ENCODE measurements around the gene SETD2. TPM values are rescaled to one million over a fixed set of nuclear protein-coding genes. Genes with fewer than 3 reads are reported as not detected.

The SETD2 gene
- total and polyA plus RNA-seq, 2 donors = 22.5 to 95.7 TPM

DNA sequence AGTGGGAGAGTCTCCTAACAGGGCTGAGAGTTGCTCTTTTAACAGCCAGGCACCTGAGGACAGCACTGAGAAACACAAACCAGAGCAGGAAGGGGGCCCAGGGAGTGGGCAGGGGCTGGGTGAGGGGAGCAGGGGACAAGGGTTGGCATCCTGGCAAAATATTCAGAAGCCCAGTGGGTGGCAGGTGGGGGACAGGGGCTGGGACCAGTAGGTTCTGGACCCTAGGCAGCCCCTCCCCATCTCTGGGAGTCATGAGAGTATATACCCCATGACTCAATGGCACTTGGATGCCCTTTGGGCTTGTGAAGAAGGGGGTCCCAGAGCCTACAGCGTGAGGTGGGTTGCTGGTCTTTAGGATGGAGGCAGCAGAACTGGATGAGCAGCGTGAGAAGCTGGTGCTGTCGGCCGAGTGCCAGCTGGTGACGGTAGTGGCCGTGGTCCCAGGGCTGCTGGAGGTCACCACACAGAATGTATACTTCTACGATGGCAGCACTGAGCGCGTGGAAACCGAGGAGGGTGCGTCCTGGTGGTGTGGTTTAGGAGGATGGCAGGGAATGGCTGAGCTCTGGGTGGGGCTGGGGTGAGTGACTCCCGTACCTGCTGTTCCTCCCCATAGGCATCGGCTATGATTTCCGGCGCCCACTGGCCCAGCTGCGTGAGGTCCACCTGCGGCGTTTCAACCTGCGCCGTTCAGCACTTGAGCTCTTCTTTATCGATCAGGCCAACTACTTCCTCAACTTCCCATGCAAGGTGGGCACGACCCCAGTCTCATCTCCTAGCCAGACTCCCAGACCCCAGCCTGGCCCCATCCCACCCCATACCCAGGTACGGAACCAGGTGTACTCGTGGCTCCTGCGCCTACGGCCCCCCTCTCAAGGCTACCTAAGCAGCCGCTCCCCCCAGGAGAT is 160.2 kb downstream of the SETD2 start:
- Histone ChIP-seq H3K36me3 (ENCODE audit: insufficient read depth) (no peaks in the 10 kb centered on the region), H3K4me3 (ENCODE audit: low read depth, low read length) (no peak overlapping the region), H3K4me1 (ENCODE audit: insufficient read depth) (no peaks in the 10 kb centered on the region), H3K27ac (ENCODE audit: low read depth) (no peak overlapping the region)
- 95% methylated on average over 27 of the region's 27 CpGs for WGBS
- no peak for DNase-seq (ENCODE audit: extremely low spot score)

DNA sequence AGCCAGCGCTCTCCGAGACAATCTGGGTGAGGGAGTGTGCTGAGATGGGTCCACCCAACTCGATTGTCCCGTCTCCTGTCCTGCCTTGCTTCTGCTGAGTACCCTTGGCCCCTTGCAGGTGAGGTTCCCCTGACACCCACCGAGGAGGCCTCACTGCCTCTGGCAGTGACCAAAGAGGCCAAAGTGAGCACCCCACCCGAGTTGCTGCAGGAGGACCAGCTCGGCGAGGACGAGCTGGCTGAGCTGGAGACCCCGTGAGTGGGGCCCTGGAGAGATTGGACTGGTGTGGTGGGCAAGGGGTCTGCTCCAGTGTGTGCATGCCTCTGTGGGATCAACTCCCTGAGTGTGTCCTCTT is 160.9 kb downstream of the SETD2 start:
- Histone ChIP-seq H3K27ac (ENCODE audit: low read depth) (no peak overlapping the region), H3K4me3 (ENCODE audit: low read depth, low read length) (no peak overlapping the region), H3K4me1 (ENCODE audit: insufficient read depth) (no peaks in the 10 kb centered on the region), H3K36me3 (ENCODE audit: insufficient read depth) (no peaks in the 10 kb centered on the region)
- DNase-seq (ENCODE audit: extremely low spot score) = no peak
- WGBS = 87% methylated on average over 10 of the region's 10 CpGs

DNA sequence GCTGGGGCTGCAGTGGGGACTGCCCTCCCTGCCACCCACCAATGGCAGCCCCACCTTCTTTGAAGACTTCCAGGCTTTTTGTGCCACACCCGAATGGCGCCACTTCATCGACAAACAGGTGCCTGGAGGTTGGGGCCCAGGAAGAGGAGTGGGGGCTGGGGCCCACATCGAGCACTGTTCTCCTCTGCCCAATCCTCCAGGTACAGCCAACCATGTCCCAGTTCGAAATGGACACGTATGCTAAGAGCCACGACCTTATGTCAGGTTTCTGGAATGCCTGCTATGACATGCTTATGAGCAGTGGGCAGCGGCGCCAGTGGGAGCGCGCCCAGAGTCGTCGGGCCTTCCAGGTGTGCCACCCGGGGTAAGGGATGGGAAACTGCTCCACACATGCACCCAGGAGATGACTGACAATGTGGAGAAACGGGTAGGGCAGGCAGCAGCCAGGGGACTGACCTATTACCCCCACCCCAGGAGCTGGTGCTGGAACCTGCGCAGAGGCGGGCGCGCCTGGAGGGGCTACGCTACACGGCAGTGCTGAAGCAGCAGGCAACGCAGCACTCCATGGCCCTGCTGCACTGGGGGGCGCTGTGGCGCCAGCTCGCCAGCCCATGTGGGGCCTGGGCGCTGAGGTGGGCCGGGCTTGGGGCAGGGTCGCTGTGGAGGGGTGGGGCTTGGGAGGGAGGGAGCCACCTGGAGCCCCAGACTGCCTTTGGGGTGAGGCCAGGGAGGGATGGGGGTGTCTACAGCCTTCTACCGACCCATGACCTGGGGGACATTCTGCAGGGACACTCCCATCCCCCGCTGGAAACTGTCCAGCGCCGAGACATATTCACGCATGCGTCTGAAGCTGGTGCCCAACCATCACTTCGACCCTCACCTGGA is 161.5 kb downstream of the SETD2 start:
- no peak for DNase-seq (ENCODE audit: extremely low spot score)

DNA sequence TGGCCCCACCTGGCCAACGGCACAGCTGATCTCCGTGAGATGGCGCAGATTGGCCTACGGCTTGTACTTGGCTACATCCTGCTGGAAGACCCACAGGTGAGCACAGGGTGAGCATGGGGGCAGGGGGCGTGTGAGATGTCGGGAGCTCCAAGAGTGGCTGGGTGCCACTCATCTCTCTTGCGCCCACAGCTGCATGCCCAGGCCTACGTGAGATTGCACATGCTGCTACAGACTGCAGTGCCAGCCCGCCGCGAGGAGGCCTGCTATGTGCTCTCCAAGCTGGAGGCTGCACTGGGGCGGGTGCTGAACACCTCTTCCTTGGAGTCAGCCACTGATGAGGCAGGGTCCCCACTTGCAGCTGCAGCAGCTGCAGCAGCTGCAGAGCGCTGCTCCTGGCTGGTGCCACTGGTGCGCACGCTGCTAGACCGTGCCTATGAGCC is 162.2 kb downstream of the SETD2 start:
- 93% methylated on average over 16 of the region's 16 CpGs for WGBS
- Histone ChIP-seq H3K4me3 (ENCODE audit: low read depth, low read length) (no peak overlapping the region), H3K36me3 (ENCODE audit: insufficient read depth) (no peaks in the 10 kb centered on the region), H3K27ac (ENCODE audit: low read depth) (no peak overlapping the region), H3K4me1 (ENCODE audit: insufficient read depth) (no peaks in the 10 kb centered on the region)
- no peak for DNase-seq (ENCODE audit: extremely low spot score)

More for the DNA sequence above, 161.5 kb downstream of the SETD2 start:
- WGBS = 80% methylated on average over 35 of the region's 35 CpGs
- Histone ChIP-seq H3K4me1 (ENCODE audit: insufficient read depth) (no peaks in the 10 kb centered on the region), H3K36me3 (ENCODE audit: insufficient read depth) (no peaks in the 10 kb centered on the region), H3K27ac (ENCODE audit: low read depth) (no peak overlapping the region), H3K4me3 (ENCODE audit: low read depth, low read length) (no peak overlapping the region)

DNA sequence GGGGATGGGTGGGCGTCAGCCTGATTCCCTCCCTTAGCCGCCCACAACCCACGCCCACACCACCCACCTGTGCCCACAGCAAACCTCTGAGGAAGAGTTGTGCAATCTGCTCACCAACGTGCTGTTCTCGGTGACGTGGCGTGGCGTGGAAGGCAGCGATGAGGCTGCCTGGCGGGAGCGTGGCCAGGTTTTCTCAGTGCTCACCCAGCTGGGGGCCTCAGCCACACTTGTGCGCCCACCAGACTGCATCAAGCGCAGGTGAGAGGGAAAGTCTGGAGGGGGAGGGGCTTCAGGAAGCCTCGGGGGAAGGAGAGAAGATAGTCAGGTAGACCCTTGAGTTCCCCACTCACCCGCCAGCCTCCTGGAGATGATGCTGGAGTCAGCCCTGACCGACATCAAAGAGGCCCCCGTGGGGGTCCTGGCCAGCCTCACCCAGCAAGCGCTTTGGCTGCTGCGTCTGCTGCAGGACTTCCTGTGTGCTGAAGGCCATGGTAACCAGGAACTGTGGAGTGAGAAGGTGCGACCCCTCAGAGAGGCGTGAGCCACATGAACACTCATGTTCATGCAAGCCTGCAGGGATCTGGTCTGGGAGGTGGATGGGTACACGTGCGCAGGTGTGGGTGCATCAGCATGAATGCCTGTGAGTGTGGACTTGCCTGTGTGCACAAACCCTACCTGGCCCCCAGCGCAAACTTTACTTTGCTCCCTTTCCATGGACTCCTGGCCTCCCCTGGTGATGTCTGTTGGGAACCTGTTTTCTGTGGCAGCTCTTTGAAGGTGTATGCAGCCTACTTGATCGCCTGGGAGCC is 162.8 kb downstream of the SETD2 start:
- 90% methylated on average over 25 of the region's 25 CpGs for WGBS
- no peak for DNase-seq (ENCODE audit: extremely low spot score)
- Histone ChIP-seq H3K4me1 (ENCODE audit: insufficient read depth) (no peaks in the 10 kb centered on the region), H3K4me3 (ENCODE audit: low read depth, low read length) (no peak overlapping the region), H3K36me3 (ENCODE audit: insufficient read depth) (no peaks in the 10 kb centered on the region), H3K27ac (ENCODE audit: low read depth) (no peak overlapping the region)

DNA sequence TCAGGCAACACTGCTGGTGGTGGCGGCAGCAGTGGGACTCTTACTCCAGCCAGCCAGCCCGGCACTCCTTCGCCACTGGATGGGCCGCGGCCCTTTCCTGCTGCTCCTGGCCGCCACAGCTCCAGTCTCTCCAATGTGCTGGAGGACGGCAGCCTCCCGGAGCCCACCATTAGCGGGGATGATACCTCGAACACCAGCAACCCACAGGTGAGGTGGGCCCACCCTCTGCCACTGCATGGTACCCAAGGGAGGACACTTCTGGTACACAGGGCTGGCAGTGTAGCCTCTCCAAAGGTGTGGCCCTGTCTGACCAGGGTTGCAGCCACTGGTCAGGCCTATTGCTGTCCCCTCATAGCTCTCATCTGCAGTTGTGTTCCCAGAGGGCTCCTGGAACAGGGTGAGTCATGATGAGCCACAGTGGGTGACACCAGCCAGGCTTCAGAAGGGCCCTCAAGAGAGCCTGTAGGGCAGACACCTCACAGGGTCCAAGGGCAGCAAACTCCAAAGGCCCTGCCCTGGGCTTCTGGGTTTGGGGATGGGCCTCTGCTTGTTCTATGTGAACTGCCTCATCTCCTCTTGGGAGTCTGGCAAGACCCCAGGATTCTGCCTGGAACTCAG is 163.6 kb downstream of the SETD2 start:
- no peak for DNase-seq (ENCODE audit: extremely low spot score)
- no peaks in the 10 kb centered on the region for H3K4me1 ChIP-seq (ENCODE audit: insufficient read depth)
- 94% methylated on average over 10 of the region's 10 CpGs for whole genome bisulfite sequencing
- H3K27ac ChIP-seq (ENCODE audit: low read depth) = no peak overlapping the region
- no peaks in the 10 kb centered on the region for H3K36me3 ChIP-seq (ENCODE audit: insufficient read depth)
- H3K4me3 ChIP-seq (ENCODE audit: low read depth, low read length) = no peak overlapping the region

DNA sequence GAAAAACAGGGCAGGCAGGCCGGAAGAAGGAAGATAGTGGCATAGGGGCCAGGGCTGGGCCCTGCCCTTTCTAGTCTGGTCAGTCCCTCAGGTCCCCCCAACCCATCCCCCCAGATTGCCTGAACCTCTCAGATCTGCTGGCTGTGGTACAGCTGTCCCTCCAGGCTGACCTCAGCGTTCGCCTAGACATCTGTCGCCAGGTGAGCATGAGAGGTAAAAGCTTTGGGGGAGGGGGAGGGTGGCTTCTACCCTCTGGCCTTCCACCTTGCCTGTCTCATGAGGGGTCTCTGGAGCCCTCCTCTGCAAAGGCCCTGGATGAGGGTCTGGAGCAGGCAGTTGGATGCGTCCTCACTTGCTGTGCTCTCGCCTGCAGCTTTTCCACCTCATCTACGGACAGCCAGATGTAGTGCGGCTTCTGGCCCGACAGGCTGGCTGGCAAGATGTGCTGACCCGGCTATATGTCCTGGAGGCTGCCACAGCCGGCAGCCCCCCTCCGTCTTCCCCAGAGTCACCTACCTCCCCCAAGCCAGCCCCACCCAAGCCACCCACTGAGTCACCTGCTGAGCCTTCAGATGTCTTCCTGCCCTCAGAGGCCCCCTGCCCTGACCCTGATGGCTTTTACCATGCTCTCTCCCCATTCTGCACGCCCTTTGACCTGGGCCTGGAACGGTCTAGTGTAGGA is 164.3 kb downstream of the SETD2 start:
- Histone ChIP-seq H3K27ac (ENCODE audit: low read depth) (no peak overlapping the region), H3K36me3 (ENCODE audit: insufficient read depth) (no peaks in the 10 kb centered on the region), H3K4me3 (ENCODE audit: low read depth, low read length) (no peak overlapping the region), H3K4me1 (ENCODE audit: insufficient read depth) (no peaks in the 10 kb centered on the region)
- no peak for DNase-seq (ENCODE audit: extremely low spot score)
- WGBS = 90% methylated on average over 14 of the region's 14 CpGs

DNA sequence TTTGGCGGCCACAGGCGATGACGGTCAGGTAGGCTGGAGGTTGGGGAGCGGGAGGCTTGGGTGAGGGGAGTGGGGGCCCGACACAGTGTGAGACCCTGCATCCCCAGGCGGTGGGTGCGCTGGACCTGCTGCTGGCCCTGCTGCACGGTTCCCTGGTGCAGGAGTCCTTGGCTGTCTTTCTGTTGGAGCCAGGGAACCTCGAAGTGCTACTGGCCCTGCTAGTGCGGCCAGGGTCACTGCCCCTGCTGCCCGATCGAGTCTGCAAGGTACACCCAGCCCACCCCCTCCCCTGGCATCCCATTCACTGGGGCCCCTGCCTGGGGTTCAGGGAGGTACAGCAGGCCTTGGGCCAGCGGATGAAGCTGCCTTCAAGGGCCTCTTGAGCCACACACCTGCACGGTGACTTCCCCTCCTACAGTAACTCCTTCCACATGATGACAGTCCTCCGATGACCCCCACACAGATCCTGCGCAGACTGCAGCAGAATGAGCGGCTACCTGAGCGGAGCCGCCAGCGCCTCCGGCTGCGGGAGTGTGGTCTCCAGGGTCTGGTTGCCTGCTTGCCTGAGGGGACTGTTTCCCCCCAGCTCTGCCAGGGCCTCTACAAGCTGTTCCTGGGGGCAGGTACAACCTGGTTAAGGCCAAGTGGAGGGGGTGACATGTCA is 164.9 kb downstream of the SETD2 start:
- Histone ChIP-seq H3K36me3 (ENCODE audit: insufficient read depth) (no peaks in the 10 kb centered on the region), H3K27ac (ENCODE audit: low read depth) (no peak overlapping the region), H3K4me1 (ENCODE audit: insufficient read depth) (no peaks in the 10 kb centered on the region), H3K4me3 (ENCODE audit: low read depth, low read length) (no peak overlapping the region)
- no peak for DNase-seq (ENCODE audit: extremely low spot score)
- 90% methylated on average over 22 of the region's 22 CpGs for WGBS

DNA sequence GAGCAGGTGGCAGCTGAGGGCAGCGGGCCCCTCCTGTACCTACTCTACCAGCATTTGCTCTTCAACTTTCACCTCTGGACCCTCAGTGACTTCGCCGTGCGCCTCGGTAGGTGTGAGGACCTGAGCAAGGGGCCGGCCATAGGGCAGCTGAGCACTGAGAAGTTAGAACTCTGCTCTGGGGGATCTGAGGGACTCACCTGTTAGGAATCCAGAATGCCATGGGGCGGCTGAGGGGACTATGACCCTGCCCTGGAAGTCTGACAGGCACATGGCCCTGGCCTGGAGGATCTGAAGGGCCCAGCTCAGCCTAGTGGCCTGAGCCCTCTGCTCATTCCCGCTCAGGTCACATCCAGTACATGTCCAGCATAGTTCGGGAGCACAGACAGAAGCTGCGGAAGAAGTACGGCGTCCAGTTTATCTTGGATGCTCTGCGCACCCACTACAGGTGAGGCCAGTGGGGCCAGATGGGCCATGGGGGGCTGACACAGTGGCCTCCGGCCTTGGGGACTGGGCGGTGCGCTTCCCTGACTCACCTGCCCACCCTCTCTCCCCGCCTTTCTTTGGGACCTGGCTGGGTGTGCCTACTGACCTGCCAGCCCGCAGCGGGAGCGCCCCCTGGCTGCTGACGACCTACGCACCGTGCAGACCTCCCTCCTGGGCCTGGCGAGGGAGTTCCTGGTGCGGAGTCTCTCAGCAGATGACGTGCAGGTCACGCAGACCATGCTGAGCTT is 165.6 kb downstream of the SETD2 start:
- H3K27ac ChIP-seq (ENCODE audit: low read depth) = no peak overlapping the region
- H3K36me3 ChIP-seq (ENCODE audit: insufficient read depth) = no peaks in the 10 kb centered on the region
- H3K4me1 ChIP-seq (ENCODE audit: insufficient read depth) = no peaks in the 10 kb centered on the region
- WGBS = 65% methylated on average over 27 of the region's 27 CpGs
- no peak overlapping the region for H3K4me3 ChIP-seq (ENCODE audit: low read depth, low read length)
- DNase-seq (ENCODE audit: extremely low spot score) = no peak

DNA sequence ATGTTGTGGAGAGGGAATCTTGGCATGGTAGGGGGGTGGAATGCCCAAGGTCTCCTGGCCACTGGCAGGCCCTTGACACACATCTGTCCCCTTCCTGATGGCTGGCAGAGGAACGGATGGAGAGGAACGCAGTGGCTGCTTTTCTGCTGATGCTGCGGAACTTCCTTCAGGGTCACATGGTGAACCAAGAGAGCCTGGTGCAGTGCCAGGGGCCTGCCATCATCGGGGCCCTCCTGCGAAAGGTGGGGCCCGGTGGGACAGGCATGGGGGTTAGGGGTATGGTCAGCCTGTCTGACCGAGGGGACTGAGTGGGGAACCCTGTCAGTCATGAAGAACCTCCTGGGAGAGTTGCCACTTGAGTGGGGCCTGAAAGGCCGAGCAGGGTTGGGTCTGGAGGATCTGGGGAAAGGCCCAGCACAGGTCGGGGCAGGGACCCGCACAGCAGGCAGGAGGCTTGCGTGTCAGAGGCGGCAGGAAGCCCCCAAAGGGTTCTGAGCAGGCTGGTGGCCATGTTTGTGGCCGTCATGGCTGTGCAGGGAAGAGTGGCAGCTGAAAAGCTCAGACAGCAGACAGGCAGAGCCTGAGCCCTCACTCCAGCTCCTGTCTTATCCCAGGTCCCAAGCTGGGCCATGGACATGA is 166.3 kb downstream of the SETD2 start:
- Histone ChIP-seq H3K36me3 (ENCODE audit: insufficient read depth) (no peaks in the 10 kb centered on the region), H3K27ac (ENCODE audit: low read depth) (no peak overlapping the region), H3K4me3 (ENCODE audit: low read depth, low read length) (no peak overlapping the region), H3K4me1 (ENCODE audit: insufficient read depth) (no peaks in the 10 kb centered on the region)
- DNase-seq (ENCODE audit: extremely low spot score) = no peak
- WGBS = 83% methylated on average over 13 of the region's 13 CpGs

DNA sequence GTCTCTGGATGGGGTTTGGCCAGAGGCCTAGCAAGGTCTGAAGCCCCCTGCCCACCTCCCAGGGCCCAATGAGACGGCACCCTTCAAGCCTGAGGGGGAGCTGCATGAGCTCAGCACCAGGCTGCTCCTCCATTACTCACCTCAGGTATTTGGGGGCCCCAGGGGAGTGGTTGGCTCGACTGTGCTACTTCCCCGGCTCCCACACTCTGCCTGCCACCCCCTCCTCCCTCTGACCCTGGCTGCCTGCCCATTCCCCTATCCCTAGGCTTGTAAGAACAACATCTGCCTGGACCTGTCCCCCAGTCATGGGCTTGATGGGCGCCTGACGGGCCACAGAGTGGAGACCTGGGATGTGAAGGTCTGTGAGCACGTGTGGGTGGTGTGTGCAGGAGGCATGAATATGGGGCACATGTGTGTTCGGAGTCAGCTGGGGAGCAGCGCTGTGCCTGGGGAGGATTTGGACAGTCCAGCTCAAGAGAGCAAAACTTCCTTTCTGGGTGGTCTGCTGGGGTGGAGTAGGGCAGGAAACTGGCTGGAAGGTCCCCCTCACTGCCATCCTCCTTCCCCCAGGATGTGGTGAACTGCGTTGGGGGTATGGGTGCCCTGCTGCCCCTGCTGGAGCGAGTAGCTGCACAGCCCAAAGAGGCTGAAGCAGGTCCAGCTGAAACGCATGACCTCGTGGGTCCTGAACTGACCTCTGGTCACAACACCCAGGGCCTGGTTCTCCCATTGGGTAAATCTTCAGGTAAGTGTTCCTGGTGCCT is 167.0 kb downstream of the SETD2 start:
- H3K4me1 ChIP-seq (ENCODE audit: insufficient read depth) = no peaks in the 10 kb centered on the region
- no peak overlapping the region for H3K4me3 ChIP-seq (ENCODE audit: low read depth, low read length)
- no peaks in the 10 kb centered on the region for H3K36me3 ChIP-seq (ENCODE audit: insufficient read depth)
- 72% methylated on average over 12 of the region's 12 CpGs for WGBS
- DNase-seq (ENCODE audit: extremely low spot score) = no peak
- no peak overlapping the region for H3K27ac ChIP-seq (ENCODE audit: low read depth)
